H9 (cell line): ENCODE results near the gene HYDIN. TPM values are rescaled to one million over a fixed set of nuclear protein-coding genes. Genes with fewer than 3 reads are reported as not detected.
"Not testable (repeated sequence)": the region's sequence is repeated elsewhere in the genome, so short reads cannot be mapped to it uniquely, and the experiment has no call there.

Experiments
- DNase-seq: peaks from one replicate; pipeline ENCODE4 v3.0.0-alpha.2; 2017
- H2AFZ ChIP-seq: one replicate; pipeline ENCODE4 v1.6.1; 2013; ENCODE audit warnings: mild to moderate bottlenecking, low read length, control low read depth, moderate library complexity
- H2AK5ac ChIP-seq: 2 replicates; pipeline ENCODE4 v1.6.1; 2013; ENCODE audit warnings: low read length, control low read depth, mixed read lengths; ENCODE audit not compliant: insufficient read length
- H2BK120ac ChIP-seq: one replicate; pipeline ENCODE4 v1.6.1; 2013; ENCODE audit warnings: low read depth, mild to moderate bottlenecking, low read length, control low read depth, inconsistent platforms; ENCODE audit not compliant: poor library complexity, severe bottlenecking
- H2BK12ac ChIP-seq: 2 replicates; pipeline ENCODE4 v1.6.1; 2013; ENCODE audit warnings: low read length, control low read depth, mixed read lengths, low read depth; ENCODE audit not compliant: insufficient read length
- H2BK15ac ChIP-seq: 2 replicates; pipeline ENCODE4 v1.6.1; 2013; ENCODE audit warnings: low read depth, low read length, control low read depth
- H2BK20ac ChIP-seq: one replicate; pipeline ENCODE4 v1.6.1; 2013; ENCODE audit warnings: low read depth, mild to moderate bottlenecking, low read length, control low read depth, inconsistent platforms; ENCODE audit not compliant: poor library complexity, severe bottlenecking
- H2BK5ac ChIP-seq: 2 replicates; pipeline ENCODE4 v1.6.1; 2013; ENCODE audit warnings: low read length, control low read depth, mixed read lengths; ENCODE audit not compliant: insufficient read length
- H3K14ac ChIP-seq: 2 replicates; pipeline ENCODE4 v1.6.1; 2013; ENCODE audit warnings: low read length, control low read depth; ENCODE audit not compliant: insufficient read depth
- H3K18ac ChIP-seq: 2 replicates; pipeline ENCODE4 v1.6.1; 2013; ENCODE audit warnings: low read depth, mild to moderate bottlenecking, mixed read lengths, low read length, control low read depth; ENCODE audit not compliant: insufficient read length
- H3K23ac ChIP-seq: 2 replicates; pipeline ENCODE4 v1.6.1; 2013; ENCODE audit warnings: low read length, control low read depth, mixed read lengths, low read depth; ENCODE audit not compliant: insufficient read length
- H3K23me2 ChIP-seq: 2 replicates; pipeline ENCODE4 v1.6.1; 2013; ENCODE audit warnings: low read depth, mild to moderate bottlenecking, mixed read lengths, low read length, control low read depth; ENCODE audit not compliant: insufficient read length, poor library complexity, severe bottlenecking
- H3K27ac ChIP-seq: 2 replicates; pipeline ENCODE4 v1.5.1; 2013; ENCODE audit warnings: low read length, control low read depth, mixed read lengths, low read depth; ENCODE audit not compliant: insufficient read length
- H3K27me3 ChIP-seq: 2 replicates; pipeline ENCODE4 v1.6.1; 2013; ENCODE audit warnings: low read length, control low read depth, inconsistent platforms; ENCODE audit not compliant: insufficient read depth
- H3K4ac ChIP-seq: 2 replicates; pipeline ENCODE4 v1.6.1; 2013; ENCODE audit warnings: low read depth, mild to moderate bottlenecking, control low read depth, inconsistent platforms, low read length, moderate library complexity
- H3K4me1 ChIP-seq: 2 replicates; pipeline ENCODE4 v1.6.1; 2013; ENCODE audit warnings: low read length, control low read depth, inconsistent platforms; ENCODE audit not compliant: insufficient read depth
- H3K4me2 ChIP-seq: 2 replicates; pipeline ENCODE4 v1.6.1; 2013; ENCODE audit warnings: low read length, control low read depth, mixed read lengths; ENCODE audit not compliant: insufficient read length, insufficient read depth
- H3K56ac ChIP-seq: 2 replicates; pipeline ENCODE4 v1.6.1; 2013; ENCODE audit warnings: low read depth, mild to moderate bottlenecking, mixed read lengths, low read length, control low read depth; ENCODE audit not compliant: insufficient read length
- H3K79me1 ChIP-seq: 2 replicates; pipeline ENCODE4 v1.6.1; 2013; ENCODE audit warnings: low read depth, mild to moderate bottlenecking, moderate library complexity, low read length, control low read depth, inconsistent platforms; ENCODE audit not compliant: insufficient read depth, poor library complexity, severe bottlenecking
- H3K79me2 ChIP-seq: 2 replicates; pipeline ENCODE4 v1.6.1; 2013; ENCODE audit warnings: low read length, control low read depth, inconsistent platforms; ENCODE audit not compliant: insufficient read depth
- H3K9ac ChIP-seq: 2 replicates; pipeline ENCODE4 v1.6.1; 2013; ENCODE audit warnings: low read length, control low read depth, mixed read lengths; ENCODE audit not compliant: insufficient read length; ENCODE audit errors: extremely low read depth
- H3K9me3 ChIP-seq: one replicate; pipeline ENCODE4 v1.6.1; 2013; ENCODE audit warnings: low read depth, low read length, inconsistent platforms; ENCODE audit not compliant: control insufficient read depth
- H3T11ph ChIP-seq: one replicate; pipeline ENCODE4 v1.6.1; 2013; ENCODE audit warnings: mild to moderate bottlenecking, low read length, control low read depth, inconsistent platforms
- H4K20me1 ChIP-seq: one replicate; pipeline ENCODE4 v1.6.1; 2013; ENCODE audit not compliant: control insufficient read depth, insufficient read length, insufficient read depth
- H4K5ac ChIP-seq: 2 replicates; pipeline ENCODE4 v1.6.1; 2013; ENCODE audit warnings: low read depth, mild to moderate bottlenecking, mixed read lengths, low read length, control low read depth; ENCODE audit not compliant: insufficient read length
- H4K8ac ChIP-seq: replicated peaks from 2 replicates; pipeline ENCODE4 v1.6.1; 2013; ENCODE audit warnings: low read length, control low read depth, mixed read lengths, low read depth; ENCODE audit not compliant: insufficient read length
- H4K91ac ChIP-seq: 2 replicates; pipeline ENCODE4 v1.6.1; 2013; ENCODE audit warnings: low read depth, mild to moderate bottlenecking, moderate library complexity, mixed read lengths, low read length, control low read depth; ENCODE audit not compliant: insufficient read length
- H3K27ac Mint-ChIP-seq, 3 experiments: 2 replicates in 2 of 3; 3 replicates in 1 of 3; pipeline ENCODE4 v1.8.0; 2020 to 2021; ENCODE audit warnings: mixed read lengths in 3 of 3, mild to moderate bottlenecking in 1 of 3, moderate library complexity in 1 of 3
- H3K27me3 Mint-ChIP-seq: 2 replicates; pipeline ENCODE4 v1.8.0; 2021; ENCODE audit warnings: low read depth, mild to moderate bottlenecking, moderate library complexity, mixed read lengths
- H3K36me3 Mint-ChIP-seq, 3 experiments: 2 replicates in 2 of 3; 3 replicates in 1 of 3; pipeline ENCODE4 v1.8.0; 2020 to 2021; ENCODE audit warnings: low read depth in 3 of 3, mixed read lengths in 3 of 3; ENCODE audit not compliant: insufficient read depth in 1 of 3
- H3K4me1 Mint-ChIP-seq, 2 experiments: 2 replicates each; pipeline ENCODE4 v1.8.0; 2020; ENCODE audit warnings: mixed read lengths in 2 of 2
- H3K4me3 Mint-ChIP-seq, 2 experiments: 2 replicates in 1 of 2; 3 replicates in 1 of 2; pipeline ENCODE4 v1.8.0; 2020 to 2021; ENCODE audit warnings: mild to moderate bottlenecking in 2 of 2, mixed read lengths in 2 of 2, moderate library complexity in 1 of 2
- H3K9me3 Mint-ChIP-seq, 2 experiments: 2 replicates in 1 of 2; 3 replicates in 1 of 2; pipeline ENCODE4 v1.8.0; 2020; ENCODE audit warnings: mild to moderate bottlenecking in 2 of 2, mixed read lengths in 2 of 2, moderate library complexity in 1 of 2
- WGBS: extraction: QIAGEN DNeasy Blood & Tissue Kit; methylation state at CpG from one replicate; pipeline ENCODE4 v1.1.7; 2013; ENCODE audit warnings: missing lambda C conversion rate, low lambda C conversion rate, mixed read lengths; ENCODE audit not compliant: insufficient read length; ENCODE audit errors: extremely low coverage; 5-methylcytosine and 5-hydroxymethylcytosine counted together
- total RNA-seq: library from RNA; stranded (reverse); gene quantifications from 2 replicates; pipeline ENCODE4 v1.2.1, GENCODE V29; 2021

Gene HYDIN
- total RNA-seq, 1 experiment from 2014 or later = 1.7 TPM

GRCh38 chr16:71151654-71152053 lies 78.9 kb downstream of the HYDIN start:
- H3K9ac ChIP-seq, H3K4me1 Mint-ChIP-seq, H4K20me1 ChIP-seq, H3K9me3 Mint-ChIP-seq, H3K14ac ChIP-seq, H3K27me3 ChIP-seq, H2BK120ac ChIP-seq, H3K27ac Mint-ChIP-seq, H4K8ac ChIP-seq, H3K36me3 Mint-ChIP-seq, H3K4ac ChIP-seq, H3K9me3 ChIP-seq, H3K27me3 Mint-ChIP-seq, H4K91ac ChIP-seq, H4K5ac ChIP-seq, H2AFZ ChIP-seq, H2BK15ac ChIP-seq, H3T11ph ChIP-seq, H3K56ac ChIP-seq, DNase-seq, H3K4me3 Mint-ChIP-seq, H3K23ac ChIP-seq, H2BK20ac ChIP-seq, H2BK12ac ChIP-seq, H3K18ac ChIP-seq, H3K27ac ChIP-seq, H3K4me1 ChIP-seq, H2BK5ac ChIP-seq, H3K4me2 ChIP-seq, H3K23me2 ChIP-seq, H2AK5ac ChIP-seq, H3K79me1 ChIP-seq, H3K79me2 ChIP-seq: not testable (repeated sequence)
- WGBS = no CpG with 5 or more reads among the region's 2 CpGs

DNA sequence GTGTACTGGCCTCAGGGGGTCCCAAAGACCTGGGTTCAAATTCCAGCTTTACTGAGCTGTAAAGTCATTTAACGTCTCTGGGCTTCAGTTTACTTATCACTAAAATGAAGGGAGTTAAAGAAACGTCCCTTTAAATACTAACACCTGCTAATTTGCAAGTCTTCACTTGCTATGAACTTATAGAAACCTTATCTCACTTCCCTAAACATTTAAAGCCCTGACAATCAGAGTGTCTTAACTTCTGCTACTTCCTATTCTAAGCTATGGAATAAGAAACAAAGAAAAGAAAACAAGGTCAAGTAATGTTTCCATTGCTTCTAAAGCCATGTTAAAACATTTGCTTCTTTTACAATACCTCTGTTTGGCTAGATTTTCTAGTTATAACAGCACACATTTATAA lies 87.3 kb downstream of the HYDIN start:
- H3K27me3 Mint-ChIP-seq, H3K9me3 ChIP-seq, H3K79me1 ChIP-seq, H4K91ac ChIP-seq, H3K27ac Mint-ChIP-seq, H3K9me3 Mint-ChIP-seq, H3K14ac ChIP-seq, H3K4me1 ChIP-seq, H3T11ph ChIP-seq, H3K27me3 ChIP-seq, DNase-seq, H3K36me3 Mint-ChIP-seq, H2AFZ ChIP-seq, H2AK5ac ChIP-seq, H4K8ac ChIP-seq, H3K23ac ChIP-seq, H4K5ac ChIP-seq, H3K56ac ChIP-seq, H3K18ac ChIP-seq, H3K4me3 Mint-ChIP-seq, H3K4me1 Mint-ChIP-seq, H3K79me2 ChIP-seq, H3K9ac ChIP-seq, H3K27ac ChIP-seq, H2BK12ac ChIP-seq, H2BK20ac ChIP-seq, H3K23me2 ChIP-seq, H4K20me1 ChIP-seq, H2BK15ac ChIP-seq, H2BK5ac ChIP-seq, H3K4ac ChIP-seq, H3K4me2 ChIP-seq, H2BK120ac ChIP-seq: not testable (repeated sequence)
- no CpG with 5 or more reads among the region's 2 CpGs for WGBS
